ENCODE results near the gene LRP1. TPM values are rescaled to one million over a fixed set of nuclear protein-coding genes. Genes with fewer than 3 reads are reported as not detected.

Gene LRP1
- total RNA-seq, 1 experiment from 2014 or later = 58.6 TPM

DNA sequence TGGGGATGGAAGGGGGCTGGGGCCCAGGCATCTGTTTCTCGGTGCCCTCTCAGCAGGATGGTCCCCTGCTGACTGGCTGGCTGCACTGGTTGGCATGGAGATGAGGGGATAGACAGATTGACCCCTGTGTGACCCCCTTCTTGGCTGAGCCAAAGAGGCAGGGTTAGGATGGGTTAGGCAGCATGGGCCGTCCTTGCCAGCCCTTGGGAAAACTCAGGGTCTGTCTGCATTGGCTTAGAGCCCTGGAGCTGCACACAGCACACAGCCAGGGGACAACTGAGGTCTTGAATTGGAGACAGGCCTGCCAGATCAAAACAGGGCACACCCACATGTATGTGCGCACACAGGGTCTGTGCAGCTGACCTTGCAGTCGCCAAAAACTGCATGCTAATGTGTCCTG lies 30.4 kb downstream of the LRP1 start:
- H3K9me3 ChIP-seq (replicated peaks) = no peaks in the 10 kb centered on the region
- no peaks in the 10 kb centered on the region for H3K27me3 ChIP-seq
- no peaks in the 10 kb centered on the region for H3K4me1 ChIP-seq
- H3K4me3 ChIP-seq = no peak overlapping the region
- peaks cover 34% of the 10 kb centered on the region for H3K36me3 ChIP-seq
- no peak for DNase-seq
- no peak overlapping the region for H3K27ac ChIP-seq

GRCh38 chr12:57159311-57159710 lies 31.0 kb downstream of the LRP1 start:
- Histone ChIP-seq H3K27me3 (no peaks in the 10 kb centered on the region), H3K4me3 (no peak overlapping the region), H3K9me3 (replicated peaks) (no peaks in the 10 kb centered on the region), H3K4me1 (no peaks in the 10 kb centered on the region), H3K27ac (no peak overlapping the region), H3K36me3 (peaks cover 32% of the 10 kb centered on the region)
- no peak for DNase-seq

GRCh38 chr12:57160040-57160439 lies 31.8 kb downstream of the LRP1 start:
- H3K36me3 ChIP-seq = peaks cover 26% of the 10 kb centered on the region

GRCh38 chr12:57160741-57161140 lies 32.5 kb downstream of the LRP1 start:
- no peak for DNase-seq
- Histone ChIP-seq H3K36me3 (peaks cover 26% of the 10 kb centered on the region), H3K4me1 (no peaks in the 10 kb centered on the region), H3K4me3 (no peak overlapping the region), H3K27me3 (no peaks in the 10 kb centered on the region), H3K27ac (no peak overlapping the region), H3K9me3 (replicated peaks) (no peaks in the 10 kb centered on the region)

More at GRCh38 chr12:57160040-57160439, 31.8 kb downstream of the LRP1 start:
- no peak overlapping the region for H3K27ac ChIP-seq
- H3K9me3 ChIP-seq (replicated peaks) = no peaks in the 10 kb centered on the region
- no peak overlapping the region for H3K4me3 ChIP-seq
- no peaks in the 10 kb centered on the region for H3K27me3 ChIP-seq
- H3K4me1 ChIP-seq = no peaks in the 10 kb centered on the region
- DNase-seq = no peak

DNA sequence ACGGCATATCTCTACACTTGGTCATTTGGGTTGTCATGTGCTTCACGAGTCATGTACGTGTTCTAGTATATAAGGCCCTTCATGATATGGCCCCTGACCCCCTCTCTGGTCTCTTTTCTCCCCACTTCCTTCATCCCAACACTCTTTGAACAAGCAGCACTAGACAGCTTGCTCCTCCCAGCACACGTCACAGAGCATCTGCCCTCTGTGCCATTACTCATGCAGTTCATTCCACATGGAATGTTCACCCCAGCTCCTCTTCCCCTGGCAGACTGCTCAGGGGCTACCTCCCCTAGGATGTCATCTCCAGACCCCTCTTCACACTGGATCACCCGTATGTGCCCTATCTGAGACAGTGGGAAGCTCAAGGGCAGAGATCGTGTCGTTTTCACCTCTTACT lies 33.2 kb downstream of the LRP1 start:
- no peak overlapping the region for H3K27ac ChIP-seq
- H3K4me1 ChIP-seq = no peaks in the 10 kb centered on the region
- H3K36me3 ChIP-seq = peaks cover 20% of the 10 kb centered on the region
- H3K4me3 ChIP-seq = no peak overlapping the region
- no peaks in the 10 kb centered on the region for H3K9me3 ChIP-seq (replicated peaks)
- H3K27me3 ChIP-seq = no peaks in the 10 kb centered on the region
- DNase-seq = no peak

DNA sequence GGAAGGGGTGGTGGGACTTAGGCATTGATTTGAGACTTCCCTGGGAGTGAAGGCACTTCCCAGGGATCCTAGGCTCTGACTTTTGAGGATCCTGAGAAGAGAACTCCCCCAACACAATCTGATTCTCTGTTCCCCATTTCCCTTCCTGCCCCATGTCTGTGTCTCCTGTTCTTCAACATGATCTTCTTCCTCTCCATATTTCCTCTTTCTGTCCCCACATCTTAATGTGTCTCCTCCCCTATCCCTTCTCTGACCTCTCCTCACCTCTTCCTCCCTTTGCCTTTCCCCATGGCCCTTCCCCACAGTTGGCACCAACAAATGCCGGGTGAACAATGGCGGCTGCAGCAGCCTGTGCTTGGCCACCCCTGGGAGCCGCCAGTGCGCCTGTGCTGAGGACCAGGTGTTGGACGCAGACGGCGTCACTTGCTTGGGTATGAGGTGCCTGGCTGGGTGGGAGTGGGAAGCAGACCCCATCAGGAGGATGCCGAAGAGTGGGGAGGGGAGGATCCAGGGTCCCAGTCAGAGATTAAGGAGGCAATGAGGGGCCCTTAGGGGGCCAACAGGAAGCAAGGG lies 34.4 kb downstream of the LRP1 start:
- no peak overlapping the region for H3K4me3 ChIP-seq
- H3K4me1 ChIP-seq = no peaks in the 10 kb centered on the region
- no peak overlapping the region for H3K27ac ChIP-seq
- H3K27me3 ChIP-seq = no peaks in the 10 kb centered on the region
- peaks cover 8% of the 10 kb centered on the region for H3K36me3 ChIP-seq
- H3K9me3 ChIP-seq (replicated peaks) = no peaks in the 10 kb centered on the region
- DNase-seq = no peak

DNA sequence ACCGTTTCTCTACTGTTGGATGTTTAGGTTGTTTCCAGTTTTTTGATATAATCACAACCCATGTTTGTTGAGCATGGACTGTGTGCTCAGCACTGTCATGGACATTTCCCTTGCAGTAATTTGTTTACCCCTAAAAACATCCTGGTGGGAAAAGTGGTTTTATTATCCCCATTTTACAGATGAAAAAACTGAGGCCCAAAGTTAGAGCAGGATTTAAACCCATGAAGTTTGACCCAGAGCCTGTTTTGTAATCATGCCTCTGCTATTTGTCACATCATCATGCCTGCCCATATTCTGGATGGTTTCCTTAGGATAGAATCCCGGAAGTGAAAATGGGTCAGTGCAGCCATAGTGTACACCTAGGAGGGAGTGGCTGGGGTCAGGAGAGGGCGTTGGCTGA lies 36.2 kb downstream of the LRP1 start:
- no peaks in the 10 kb centered on the region for H3K9me3 ChIP-seq (replicated peaks)
- H3K4me3 ChIP-seq = no peak overlapping the region
- no peaks in the 10 kb centered on the region for H3K27me3 ChIP-seq
- H3K4me1 ChIP-seq = peaks cover under 1% of the 10 kb centered on the region; the same call in 1 of the 2 replicates
- H3K27ac ChIP-seq = no peak overlapping the region
- H3K36me3 ChIP-seq = peaks cover 3% of the 10 kb centered on the region
- DNase-seq = no peak

GRCh38 chr12:57164966-57165625 lies 36.8 kb downstream of the LRP1 start:
- H3K4me1 ChIP-seq = peaks cover 7% of the 10 kb centered on the region; the same call in 1 of the 2 replicates
- H3K9me3 ChIP-seq (replicated peaks) = no peaks in the 10 kb centered on the region
- H3K4me3 ChIP-seq = no peak overlapping the region
- H3K36me3 ChIP-seq = peaks cover 3% of the 10 kb centered on the region
- no peaks in the 10 kb centered on the region for H3K27me3 ChIP-seq
- no peak for DNase-seq
- no peak overlapping the region for H3K27ac ChIP-seq

DNA sequence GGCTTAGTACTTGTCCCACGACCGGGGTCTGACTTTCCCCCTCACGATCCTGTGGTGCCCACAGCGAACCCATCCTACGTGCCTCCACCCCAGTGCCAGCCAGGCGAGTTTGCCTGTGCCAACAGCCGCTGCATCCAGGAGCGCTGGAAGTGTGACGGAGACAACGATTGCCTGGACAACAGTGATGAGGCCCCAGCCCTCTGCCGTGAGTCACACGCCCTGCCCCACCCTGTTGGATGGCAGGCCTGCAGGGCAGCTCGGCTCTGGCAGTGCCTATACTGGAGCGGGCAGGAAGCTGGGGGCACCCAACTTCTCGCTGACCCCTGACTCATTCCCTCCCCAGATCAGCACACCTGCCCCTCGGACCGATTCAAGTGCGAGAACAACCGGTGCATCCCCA lies 37.5 kb downstream of the LRP1 start:
- Histone ChIP-seq H3K4me1 (peaks cover 9% of the 10 kb centered on the region; the same call in 1 of the 2 replicates), H3K27me3 (no peaks in the 10 kb centered on the region), H3K9me3 (replicated peaks) (no peaks in the 10 kb centered on the region), H3K36me3 (peaks cover 3% of the 10 kb centered on the region), H3K27ac (no peak overlapping the region), H3K4me3 (no peak overlapping the region)
- DNase-seq = no peak

- H3K4me1 ChIP-seq = peaks cover 9% of the 10 kb centered on the region; the same call in 1 of the 2 replicates
Measured at GRCh38 chr12:57166971-57167371, 38.7 kb downstream of the LRP1 start.

DNA sequence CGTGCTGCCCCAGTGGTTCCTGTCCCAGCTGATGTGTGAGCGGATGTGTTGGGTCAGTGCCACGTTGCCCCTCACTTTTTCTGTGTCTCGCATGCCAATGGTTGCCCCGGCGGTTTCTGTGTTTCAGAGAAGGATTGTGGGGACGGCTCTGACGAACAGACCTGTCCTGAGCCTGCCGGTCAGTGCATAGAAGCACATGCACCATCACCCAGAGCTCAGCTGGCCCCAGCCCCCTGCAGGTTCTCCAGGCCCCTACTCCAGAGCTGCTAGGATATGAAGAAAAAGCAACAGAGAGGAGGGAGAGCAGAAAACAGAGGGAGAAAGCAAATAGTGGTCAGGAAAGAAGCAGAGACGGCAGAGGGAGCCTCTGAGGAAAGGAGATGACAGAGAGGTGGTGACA lies 39.8 kb downstream of the LRP1 start:
- Histone ChIP-seq H3K27ac (no peak overlapping the region), H3K27me3 (no peaks in the 10 kb centered on the region), H3K4me1 (peaks cover 9% of the 10 kb centered on the region; the same call in 1 of the 2 replicates), H3K36me3 (no peaks in the 10 kb centered on the region), H3K4me3 (no peak overlapping the region), H3K9me3 (replicated peaks) (no peaks in the 10 kb centered on the region)
- no peak for DNase-seq

More at GRCh38 chr12:57166971-57167371, 38.7 kb downstream of the LRP1 start:
- Histone ChIP-seq H3K9me3 (replicated peaks) (no peaks in the 10 kb centered on the region), H3K4me3 (no peak overlapping the region), H3K27me3 (no peaks in the 10 kb centered on the region), H3K36me3 (no peaks in the 10 kb centered on the region; the same call in 1 of the 2 replicates), H3K27ac (no peak overlapping the region)
- peak in 1 of 2 experiments; percentile 60 for DNase-seq

GRCh38 chr12:57169046-57169795 lies 40.9 kb downstream of the LRP1 start:
- H3K27me3 ChIP-seq = no peaks in the 10 kb centered on the region
- no peaks in the 10 kb centered on the region for H3K36me3 ChIP-seq
- no peak for DNase-seq

DNA sequence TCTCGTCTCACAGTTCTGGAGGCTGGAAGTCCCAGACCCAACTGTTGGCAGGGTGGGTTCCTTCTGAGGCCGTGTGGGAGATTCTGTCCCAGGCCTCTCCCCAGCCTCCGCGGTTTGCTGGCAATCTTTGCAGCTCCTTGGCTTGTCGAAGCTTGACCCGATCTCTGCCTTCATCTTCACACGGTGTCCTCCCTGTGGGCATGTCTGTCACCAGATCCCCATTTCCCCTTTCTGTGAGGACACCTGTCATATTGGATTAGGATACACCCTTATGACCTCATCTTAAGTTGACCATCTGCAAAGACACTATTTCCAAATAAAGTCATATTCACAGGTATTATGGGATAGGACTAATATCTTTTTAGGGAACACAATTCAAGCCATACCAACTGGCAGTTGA lies 41.7 kb downstream of the LRP1 start:
- Histone ChIP-seq H3K36me3 (no peaks in the 10 kb centered on the region), H3K4me1 (peaks cover 9% of the 10 kb centered on the region; the same call in 1 of the 2 replicates), H3K9me3 (replicated peaks) (no peaks in the 10 kb centered on the region), H3K27ac (no peak overlapping the region), H3K27me3 (no peaks in the 10 kb centered on the region), H3K4me3 (no peak overlapping the region)
- peak; percentile 77 to 87 for DNase-seq

More at GRCh38 chr12:57169046-57169795, 40.9 kb downstream of the LRP1 start:
- Histone ChIP-seq H3K27ac (no peak overlapping the region), H3K4me1 (peaks cover 9% of the 10 kb centered on the region; the same call in 1 of the 2 replicates), H3K4me3 (no peak overlapping the region), H3K9me3 (replicated peaks) (no peaks in the 10 kb centered on the region)

- Histone ChIP-seq H3K36me3 (no peaks in the 10 kb centered on the region), H3K9me3 (replicated peaks) (no peaks in the 10 kb centered on the region), H3K4me3 (no peak overlapping the region), H3K27me3 (no peaks in the 10 kb centered on the region), H3K27ac (no peak overlapping the region), H3K4me1 (peaks cover 9% of the 10 kb centered on the region; the same call in 1 of the 2 replicates)
- no peak for DNase-seq
Measured at GRCh38 chr12:57170408-57170807, 42.1 kb downstream of the LRP1 start.

- no peak for DNase-seq
- Histone ChIP-seq H3K27ac (no peak overlapping the region), H3K4me1 (peaks cover 9% of the 10 kb centered on the region; the same call in 1 of the 2 replicates), H3K27me3 (no peaks in the 10 kb centered on the region), H3K4me3 (no peak overlapping the region), H3K9me3 (replicated peaks) (no peaks in the 10 kb centered on the region), H3K36me3 (no peaks in the 10 kb centered on the region)
Measured at GRCh38 chr12:57170927-57171326, 42.6 kb downstream of the LRP1 start.
